Natural killer cell treated with Interleukin-12 subunit alpha and Interleukin-12 subunit beta and Interleukin-15 and Interleukin-18, amount 100 ng/mL, for 72 hours (primary cell): ENCODE measurements around the gene TMEM50B. TPM values are rescaled to one million over a fixed set of nuclear protein-coding genes. Genes with fewer than 3 reads are reported as not detected.
"Not testable (repeated sequence)": the region's sequence is repeated elsewhere in the genome, so short reads cannot be mapped to it uniquely, and the experiment has no call there.

ENCODE experiments used
- ATAC-seq, 2 donors: fragments of 150-1000 bp; cut with Tn5 transposase in 1 of 2; sonication (Bioruptor Pico), chemical (Tn5 transposase) in 1 of 2; 2 replicates each; pipeline ENCODE4 v1.10.0; 2021
- DNase-seq: peaks from one replicate; pipeline ENCODE4 v3.0.0; 2022; ENCODE audit warnings: low spot score
- H3K27ac Mint-ChIP-seq, 2 donors: 1 replicate in 1 of 2; 2 replicates in 1 of 2; pipeline ENCODE4 v1.8.0; 2022; ENCODE audit warnings: mixed read lengths in 2 of 2, mild to moderate bottlenecking in 1 of 2, moderate library complexity in 1 of 2
- H3K27me3 Mint-ChIP-seq, 2 donors: 1 replicate in 1 of 2; 2 replicates in 1 of 2; pipeline ENCODE4 v1.8.0; 2022; ENCODE audit warnings: mixed read lengths in 2 of 2
- H3K36me3 Mint-ChIP-seq: one replicate; pipeline ENCODE4 v1.8.0; 2022; ENCODE audit warnings: mixed read lengths
- H3K4me1 Mint-ChIP-seq, 2 donors: 1 replicate in 1 of 2; 2 replicates in 1 of 2; pipeline ENCODE4 v1.8.0; 2022; ENCODE audit warnings: low read depth in 2 of 2, mixed read lengths in 2 of 2, mild to moderate bottlenecking in 1 of 2
- H3K4me3 Mint-ChIP-seq: one replicate; pipeline ENCODE4 v1.8.0; 2022; ENCODE audit warnings: mixed read lengths
- H3K9me3 Mint-ChIP-seq: 2 replicates; pipeline ENCODE4 v1.8.0; 2022; ENCODE audit warnings: mixed read lengths
- total RNA-seq, 2 donors: library from RNA; stranded (reverse); gene quantifications; one replicate each; pipeline ENCODE4 v1.2.3, GENCODE V29; 2022

TMEM50B gene
- total RNA-seq, result 10 to 100 TPM; 19.5 to 24.7 TPM

GRCh38 chr21:33479679-33480480 is at the start of gene TMEM50B:
Gene TMEM50B (minus strand): TSS chr21:33479974. CDS start chr21:33468885, 11,089 bp downstream.
- ATAC-seq (peak; percentile 97 to 98), DNase-seq (peak; percentile 98)
- no peaks in the 10 kb centered on the region for H3K9me3 Mint-ChIP-seq
- H3K27ac Mint-ChIP-seq, result peak within 1 kb of the TSS; percentile 67 to 92
- H3K27me3 Mint-ChIP-seq, result peaks cover 0 to 3% of the 10 kb centered on the region in 2 donors
- peaks cover 10 to 15% of the 10 kb centered on the region in 2 donors for H3K4me1 Mint-ChIP-seq
- H3K36me3 Mint-ChIP-seq, result no peaks in the 10 kb centered on the region
- peak within 1 kb of the TSS; percentile 88 for H3K4me3 Mint-ChIP-seq

- H3K9me3 Mint-ChIP-seq, result no peaks in the 10 kb centered on the region
- H3K4me3 Mint-ChIP-seq, result no peak overlapping the region
- peaks cover 0 to 5% of the 10 kb centered on the region in 2 donors for H3K4me1 Mint-ChIP-seq
- ATAC-seq (no peak), DNase-seq (no peak)
- H3K36me3 Mint-ChIP-seq, result peaks cover 10% of the 10 kb centered on the region
- H3K27me3 Mint-ChIP-seq, result no peaks in the 10 kb centered on the region
- H3K27ac Mint-ChIP-seq, result no peak overlapping the region
Measured at GRCh38 chr21:33522953-33523349, 43.2 kb upstream of the TMEM50B start.

GRCh38 chr21:33522297-33522952 is 42.7 kb upstream of the TMEM50B start:
- no peaks in the 10 kb centered on the region for H3K27me3 Mint-ChIP-seq
- no peak overlapping the region for H3K27ac Mint-ChIP-seq
- peaks cover 0 to 5% of the 10 kb centered on the region in 2 donors for H3K4me1 Mint-ChIP-seq
- peaks cover 10% of the 10 kb centered on the region for H3K36me3 Mint-ChIP-seq
- ATAC-seq, result no peak
- DNase-seq, result no peak
- H3K4me3 Mint-ChIP-seq, result no peak overlapping the region
- H3K9me3 Mint-ChIP-seq, result no peaks in the 10 kb centered on the region

GRCh38 chr21:33518899-33519298 is 39.1 kb upstream of the TMEM50B start:
- H3K4me1 Mint-ChIP-seq, result peaks cover 7 to 25% of the 10 kb centered on the region in 2 donors
- DNase-seq, result no peak
- H3K9me3 Mint-ChIP-seq, result no peaks in the 10 kb centered on the region
- H3K36me3 Mint-ChIP-seq, result peaks cover 25% of the 10 kb centered on the region
- no peak overlapping the region for H3K27ac Mint-ChIP-seq
- no peak for ATAC-seq
- H3K27me3 Mint-ChIP-seq, result no peaks in the 10 kb centered on the region
- no peak overlapping the region for H3K4me3 Mint-ChIP-seq

- ATAC-seq, result peak; percentile 60 to 92
- peak overlapping the region; percentile 6 to 76 for H3K27ac Mint-ChIP-seq
Measured at GRCh38 chr21:33514229-33514628, 34.5 kb upstream of the TMEM50B start.

GRCh38 chr21:33512481-33512880 is 32.7 kb upstream of the TMEM50B start:
- Mint-ChIP-seq H3K4me1 (peaks cover 7 to 21% of the 10 kb centered on the region in 2 donors), H3K36me3 (peaks cover 31% of the 10 kb centered on the region), H3K4me3 (no peak overlapping the region), H3K27ac (no peak overlapping the region), H3K9me3 (no peaks in the 10 kb centered on the region), H3K27me3 (no peaks in the 10 kb centered on the region)
- ATAC-seq, result no peak
- no peak for DNase-seq

More at GRCh38 chr21:33514229-33514628, 34.5 kb upstream of the TMEM50B start:
- H3K36me3 Mint-ChIP-seq, result peaks cover 31% of the 10 kb centered on the region
- H3K27me3 Mint-ChIP-seq, result no peaks in the 10 kb centered on the region
- peaks cover 7 to 26% of the 10 kb centered on the region in 2 donors for H3K4me1 Mint-ChIP-seq
- no peak for DNase-seq
- H3K4me3 Mint-ChIP-seq, result peak overlapping the region; percentile 7
- no peaks in the 10 kb centered on the region for H3K9me3 Mint-ChIP-seq

GRCh38 chr21:33511639-33512038 is 31.9 kb upstream of the TMEM50B start:
- DNase-seq (no peak), ATAC-seq (no peak)
- Mint-ChIP-seq H3K9me3 (no peaks in the 10 kb centered on the region), H3K4me3 (no peak overlapping the region), H3K4me1 (peaks cover 7 to 21% of the 10 kb centered on the region in 2 donors), H3K27ac (no peak overlapping the region), H3K27me3 (no peaks in the 10 kb centered on the region), H3K36me3 (peaks cover 29% of the 10 kb centered on the region)

- Mint-ChIP-seq H3K36me3 (peaks cover 26% of the 10 kb centered on the region), H3K27ac (no peak overlapping the region), H3K9me3 (no peaks in the 10 kb centered on the region), H3K4me3 (no peak overlapping the region), H3K27me3 (no peaks in the 10 kb centered on the region), H3K4me1 (peaks cover 7 to 17% of the 10 kb centered on the region in 2 donors)
- DNase-seq, result no peak
- no peak for ATAC-seq
Measured at GRCh38 chr21:33510826-33511225, 31.1 kb upstream of the TMEM50B start.

- H3K4me1 Mint-ChIP-seq, H3K27me3 Mint-ChIP-seq: not testable (repeated sequence)
Measured at GRCh38 chr21:33507003-33507402, 27.2 kb upstream of the TMEM50B start.

GRCh38 chr21:33505833-33506232 is 26.1 kb upstream of the TMEM50B start:
- no peak for ATAC-seq
- no peak overlapping the region for H3K27ac Mint-ChIP-seq

More at GRCh38 chr21:33507003-33507402, 27.2 kb upstream of the TMEM50B start:
- not testable (repeated sequence) for ATAC-seq, H3K27ac Mint-ChIP-seq, DNase-seq, H3K9me3 Mint-ChIP-seq, H3K4me3 Mint-ChIP-seq
- peaks cover 21% of the 10 kb centered on the region for H3K36me3 Mint-ChIP-seq

GRCh38 chr21:33496345-33496744 is 16.6 kb upstream of the TMEM50B start:
- ATAC-seq, result no peak
- no peak overlapping the region for H3K4me3 Mint-ChIP-seq

More at GRCh38 chr21:33505833-33506232, 26.1 kb upstream of the TMEM50B start:
- Mint-ChIP-seq H3K9me3 (no peaks in the 10 kb centered on the region), H3K4me3 (no peak overlapping the region), H3K4me1 (no peaks in the 10 kb centered on the region), H3K36me3 (peaks cover 19% of the 10 kb centered on the region), H3K27me3 (no peaks in the 10 kb centered on the region)
- no peak for DNase-seq

GRCh38 chr21:33495743-33496142 is 16.0 kb upstream of the TMEM50B start:
- Mint-ChIP-seq H3K27me3 (peaks cover 6 to 8% of the 10 kb centered on the region in 2 donors), H3K27ac (no peak overlapping the region), H3K9me3 (no peaks in the 10 kb centered on the region), H3K4me1 (peaks cover 9 to 12% of the 10 kb centered on the region in 2 donors), H3K36me3 (no peaks in the 10 kb centered on the region), H3K4me3 (no peak overlapping the region)
- DNase-seq (no peak), ATAC-seq (no peak)

More at GRCh38 chr21:33496345-33496744, 16.6 kb upstream of the TMEM50B start:
- no peak overlapping the region for H3K27ac Mint-ChIP-seq
- DNase-seq, result no peak
- H3K9me3 Mint-ChIP-seq, result no peaks in the 10 kb centered on the region
- no peaks in the 10 kb centered on the region for H3K36me3 Mint-ChIP-seq
- peaks cover 6 to 8% of the 10 kb centered on the region in 2 donors for H3K4me1 Mint-ChIP-seq
- peaks cover 6 to 8% of the 10 kb centered on the region in 2 donors for H3K27me3 Mint-ChIP-seq

- H3K4me3 Mint-ChIP-seq, result no peak overlapping the region
- no peaks in the 10 kb centered on the region for H3K9me3 Mint-ChIP-seq
- peaks cover 6 to 8% of the 10 kb centered on the region in 2 donors for H3K27me3 Mint-ChIP-seq
- H3K4me1 Mint-ChIP-seq, result peaks cover 11 to 12% of the 10 kb centered on the region in 2 donors
- ATAC-seq (no peak), DNase-seq (no peak)
- no peaks in the 10 kb centered on the region for H3K36me3 Mint-ChIP-seq
- no peak overlapping the region for H3K27ac Mint-ChIP-seq
Measured at GRCh38 chr21:33493756-33494155, 14.0 kb upstream of the TMEM50B start.

GRCh38 chr21:33492571-33492970 is 12.8 kb upstream of the TMEM50B start:
- no peak overlapping the region for H3K27ac Mint-ChIP-seq
- H3K27me3 Mint-ChIP-seq, result peaks cover 6 to 8% of the 10 kb centered on the region in 2 donors
- no peaks in the 10 kb centered on the region for H3K36me3 Mint-ChIP-seq
- no peak overlapping the region for H3K4me3 Mint-ChIP-seq
- H3K4me1 Mint-ChIP-seq, result peaks cover 11 to 12% of the 10 kb centered on the region in 2 donors
- H3K9me3 Mint-ChIP-seq, result no peaks in the 10 kb centered on the region
- DNase-seq (no peak), ATAC-seq (no peak)
